Body of pancreas (tissue), 4 donors: Measurements from ENCODE around the gene MCAT.

Experiments used
- CTCF ChIP-seq, 7 experiments: fragments of 450-650 bp in 4 of 7; fragments of 200-600 bp in 3 of 7; sonication (generic) in 3 of 7; IDR thresholded peaks; one replicate each; pipeline ENCODE4 v1.5.1; 2016 to 2019; ENCODE audit warnings: antibody characterized with exemption in 7 of 7
- POLR2A ChIP-seq, 3 donors: fragments of 450-650 bp; IDR thresholded peaks; one replicate each; pipeline ENCODE4 v1.6.1; 2016; ENCODE audit warnings: antibody characterized with exemption in 3 of 3, mild to moderate bottlenecking in 2 of 3

- peak; percentile 27 to 46 (median 35) for TF ChIP-seq CTCF (IDR thresholded peaks at IDR 0.05)
- no peak for TF ChIP-seq POLR2A (IDR thresholded peaks at IDR 0.05)
These were observed 6.9 kb downstream of the MCAT start for GRCh38 chr22:43136255-43136654.
